Muscle of leg (tissue), 11 donors: ENCODE data around the gene ODAPH. TPM values are rescaled to one million over a fixed set of nuclear protein-coding genes. Genes with fewer than 3 reads are reported as not detected.
"Not testable (repeated sequence)": the region's sequence is repeated elsewhere in the genome, so short reads cannot be mapped to it uniquely, and the experiment has no call there.

ENCODE experiments used
- DNase-seq: peaks from one replicate; pipeline ENCODE4 v3.0.0; 2013
- H3K27ac ChIP-seq: one replicate; pipeline ENCODE4 v1.5.1; 2013; ENCODE audit warnings: mild to moderate bottlenecking, low read length, control low read depth
- H3K27me3 ChIP-seq: one replicate; pipeline ENCODE4 v1.6.1; 2013; ENCODE audit warnings: low read length; ENCODE audit not compliant: control insufficient read depth, insufficient read depth
- H3K36me3 ChIP-seq: one replicate; pipeline ENCODE4 v1.6.1; 2013; ENCODE audit warnings: low read length; ENCODE audit not compliant: control insufficient read depth, insufficient read depth
- H3K4me1 ChIP-seq: one replicate; pipeline ENCODE4 v1.6.1; 2013; ENCODE audit warnings: low read length; ENCODE audit not compliant: control insufficient read depth, insufficient read depth
- H3K4me3 ChIP-seq: one replicate; pipeline ENCODE4 v1.5.1; 2013; ENCODE audit warnings: low read length, control low read depth
- H3K9me3 ChIP-seq: replicated peaks from 2 replicates; pipeline ENCODE4 v1.6.1; 2013; ENCODE audit warnings: low read depth, low read length; ENCODE audit not compliant: control insufficient read depth
- WGBS: methylation state at CpG from one replicate; pipeline ENCODE4 v1.1.5; 2013; ENCODE audit warnings: missing lambda C conversion rate; ENCODE audit not compliant: insufficient coverage; 5-methylcytosine and 5-hydroxymethylcytosine counted together
- polyA plus RNA-seq, 8 donors: library from polyadenylated mRNA; unstranded; fragments of 120-200 nt; gene quantifications; one replicate each; pipeline versions ENCODE4 v1.2.1 to v1.2.3, GENCODE V29; 2013; ENCODE audit warnings: inconsistent platforms in 1 of 8, low replicate concordance in 1 of 8; ENCODE audit not compliant: insufficient read length in 8 of 8, insufficient read depth in 1 of 8
- total RNA-seq: library from RNA; stranded (reverse); fragments of 120-200 nt; gene quantifications from one replicate; pipeline ENCODE4 v1.2.4, GENCODE V29; 2013

Gene ODAPH
- total and polyA plus RNA-seq, 9 donors = 0.18 to 0.22 TPM; not detected in 7

DNA sequence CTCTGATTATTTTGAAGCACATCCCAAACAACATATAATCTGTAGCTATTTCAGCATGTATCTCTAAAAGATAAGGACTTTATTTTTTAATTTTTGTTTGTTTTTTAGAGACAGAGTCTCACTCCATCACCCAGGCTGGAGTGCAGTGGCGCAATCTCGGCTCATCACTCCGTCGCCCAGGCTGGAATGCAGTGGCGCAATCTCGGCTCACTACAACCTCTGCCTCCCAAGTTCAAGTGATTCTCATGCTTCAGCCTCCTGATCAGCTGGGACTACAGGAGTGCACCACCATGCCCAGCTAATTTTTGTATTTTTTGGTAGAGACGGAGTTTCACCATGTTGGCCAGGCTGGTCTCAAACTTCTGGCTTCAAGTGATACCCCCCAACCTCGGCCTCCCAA is 11.6 kb upstream of the ODAPH start:
- H3K4me3 ChIP-seq, H3K27ac ChIP-seq, H3K27me3 ChIP-seq, H3K9me3 ChIP-seq, H3K4me1 ChIP-seq, DNase-seq: not testable (repeated sequence)
- WGBS = 93% methylated on average over 5 of the region's 8 CpGs
- H3K36me3 ChIP-seq = peaks cover 13% of the 10 kb centered on the region

DNA sequence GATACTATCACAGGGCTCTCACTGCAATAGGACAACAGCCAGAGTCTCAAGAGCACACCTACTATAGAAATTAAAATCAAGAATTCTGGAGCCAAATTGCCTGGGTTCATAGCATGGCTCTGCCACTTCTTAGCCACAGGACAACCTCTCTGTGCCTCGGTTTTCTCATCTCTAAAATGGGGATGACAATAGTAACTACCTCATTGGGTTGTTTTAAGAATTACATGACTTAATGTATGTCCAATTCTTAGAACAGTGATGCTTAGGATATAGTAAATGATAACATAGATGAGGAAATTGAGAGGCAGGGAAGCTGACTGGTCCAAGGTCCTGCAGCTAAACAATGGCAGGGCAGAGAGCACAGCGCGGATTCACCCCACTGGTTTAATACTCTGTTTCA is 11.0 kb upstream of the ODAPH start:
- H3K9me3 ChIP-seq = no peaks in the 10 kb centered on the region
- H3K27ac ChIP-seq = no peak overlapping the region
- WGBS = 100% methylated on average over 2 of the region's 3 CpGs
- H3K4me1 ChIP-seq = no peaks in the 10 kb centered on the region
- DNase-seq = no peak
- no peak overlapping the region for H3K4me3 ChIP-seq
- H3K36me3 ChIP-seq = peaks cover 13% of the 10 kb centered on the region
- no peaks in the 10 kb centered on the region for H3K27me3 ChIP-seq

DNA sequence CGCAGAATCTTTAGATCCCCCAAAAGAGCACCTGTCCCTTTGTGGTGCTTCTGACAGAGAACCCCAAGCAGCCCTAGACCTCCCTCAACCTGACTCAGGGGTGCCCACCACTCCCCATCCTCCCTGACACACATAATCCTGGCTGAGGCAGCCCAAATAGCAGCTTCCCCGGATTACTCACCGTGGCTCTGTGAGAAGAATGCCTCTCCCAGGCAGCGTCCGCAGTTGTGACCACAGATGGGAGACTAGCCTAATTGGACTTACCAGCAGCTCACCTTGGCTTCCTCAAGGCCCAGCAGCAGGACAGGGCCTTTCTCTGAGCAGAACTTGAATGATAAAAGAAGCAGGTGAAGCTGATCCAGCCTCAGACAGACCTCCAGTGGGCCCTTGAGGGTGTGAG is 10.3 kb upstream of the ODAPH start:
- Histone ChIP-seq H3K9me3 (no peaks in the 10 kb centered on the region), H3K27ac (no peak overlapping the region), H3K4me1 (no peaks in the 10 kb centered on the region), H3K4me3 (no peak overlapping the region), H3K36me3 (peaks cover 13% of the 10 kb centered on the region), H3K27me3 (no peaks in the 10 kb centered on the region)
- no peak for DNase-seq
- 93% methylated on average over 5 of the region's 5 CpGs for WGBS

DNA sequence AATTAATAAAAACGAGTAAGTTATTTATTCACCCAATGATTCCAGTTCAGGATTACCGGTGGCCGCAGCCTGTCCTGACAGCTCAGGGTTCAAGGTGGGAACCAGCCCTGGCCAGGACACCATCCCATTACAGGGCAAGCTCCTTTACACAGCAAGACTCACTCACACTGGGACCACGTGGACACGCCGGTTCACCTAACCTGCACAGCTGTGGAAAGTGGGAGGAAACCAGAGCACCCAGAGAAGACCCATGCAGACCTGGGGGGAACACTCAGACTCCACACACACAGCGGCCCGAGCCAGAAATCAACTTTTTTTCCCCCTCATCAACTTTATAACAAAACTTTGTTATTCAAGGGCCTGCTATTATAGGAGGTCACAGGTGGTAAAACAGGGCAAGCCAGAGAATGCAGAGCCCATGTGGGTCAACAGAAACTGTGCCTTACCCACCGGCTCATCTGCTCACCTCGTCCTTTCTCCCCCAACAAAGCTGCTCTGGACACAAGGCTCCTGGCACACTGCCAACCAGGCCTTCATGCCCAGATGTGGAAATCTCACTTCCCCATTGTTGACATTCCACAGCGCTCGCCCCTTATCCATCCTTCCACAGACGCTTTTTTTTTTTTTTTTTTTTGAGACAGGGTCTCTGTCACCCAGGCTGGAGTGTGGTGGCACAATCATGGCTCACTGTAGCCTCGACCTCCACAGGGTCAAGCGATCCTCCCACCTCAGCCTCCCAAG is 8.0 kb upstream of the ODAPH start:
- peak; percentile 49 for DNase-seq
- Histone ChIP-seq H3K4me3 (no peak overlapping the region), H3K9me3 (no peaks in the 10 kb centered on the region), H3K36me3 (peaks cover 13% of the 10 kb centered on the region), H3K27ac (no peak overlapping the region), H3K27me3 (no peaks in the 10 kb centered on the region), H3K4me1 (no peaks in the 10 kb centered on the region)
- WGBS = 60% methylated on average over 10 of the region's 15 CpGs

DNA sequence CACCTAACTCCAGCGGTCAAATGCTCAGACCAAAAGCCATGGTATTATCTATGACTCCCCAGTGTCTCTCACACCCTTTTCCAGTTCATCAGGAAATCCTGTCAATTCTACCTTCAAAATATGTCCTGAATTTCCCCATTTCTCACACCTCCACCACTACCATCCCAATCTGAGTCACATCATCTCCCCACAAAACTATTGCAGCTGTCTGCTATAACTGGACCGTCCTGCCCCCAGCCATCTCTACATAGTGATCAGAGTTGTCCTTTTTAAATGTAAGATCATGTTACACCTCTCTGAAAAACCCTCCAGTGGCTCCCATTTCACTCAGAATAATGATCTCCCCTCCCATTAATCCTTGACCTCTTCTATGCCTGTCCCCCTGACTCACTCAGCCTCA is 6.8 kb upstream of the ODAPH start:
- no peaks in the 10 kb centered on the region for H3K4me1 ChIP-seq
- H3K36me3 ChIP-seq = peaks cover 9% of the 10 kb centered on the region
- H3K9me3 ChIP-seq = no peaks in the 10 kb centered on the region
- no peaks in the 10 kb centered on the region for H3K27me3 ChIP-seq
- no peak for DNase-seq
- WGBS = 62% methylated on average over 2 of the region's 2 CpGs
- H3K27ac ChIP-seq = no peak overlapping the region
- no peak overlapping the region for H3K4me3 ChIP-seq

DNA sequence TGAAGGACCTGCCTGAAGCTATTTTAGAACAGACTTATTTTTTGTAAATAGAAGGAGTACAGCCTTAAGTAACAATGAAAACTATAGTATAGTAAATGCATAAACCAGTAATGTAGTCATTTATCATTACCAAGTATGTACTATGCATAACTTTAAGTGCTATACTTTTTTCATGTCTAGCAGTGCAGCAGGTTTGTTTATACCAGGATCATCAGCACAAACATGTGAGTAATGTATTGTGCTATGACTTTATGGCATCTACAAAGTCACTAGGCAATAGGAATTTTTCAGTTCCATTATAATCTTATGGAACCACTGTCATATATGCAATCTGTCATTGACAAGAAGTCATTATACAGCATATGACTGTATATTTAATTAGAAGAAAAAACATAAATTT is 3.4 kb upstream of the ODAPH start:
- Histone ChIP-seq H3K36me3 (no peaks in the 10 kb centered on the region), H3K9me3 (no peaks in the 10 kb centered on the region), H3K4me1 (no peaks in the 10 kb centered on the region), H3K27ac (no peak overlapping the region), H3K4me3 (no peak overlapping the region), H3K27me3 (no peaks in the 10 kb centered on the region)
- DNase-seq = no peak

DNA sequence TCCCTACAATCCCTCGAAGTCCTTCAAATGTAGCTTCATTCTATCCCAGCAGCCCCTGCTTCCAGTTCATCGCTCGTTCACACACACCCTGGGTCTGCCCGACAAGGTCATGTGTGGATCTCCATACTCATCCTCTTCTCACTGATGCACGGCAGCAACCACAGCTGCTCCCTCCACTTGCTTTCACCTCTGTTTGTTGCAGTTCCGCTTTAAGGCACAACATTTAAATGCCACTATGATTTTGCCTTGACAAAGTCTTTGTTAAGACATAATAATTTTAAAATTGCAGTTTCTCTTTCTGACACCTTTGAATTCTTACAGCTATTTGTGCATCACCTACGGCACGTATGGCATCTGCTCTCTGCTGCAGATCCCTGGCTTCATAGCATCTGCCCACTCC is 1.8 kb downstream of the ODAPH start:
- H3K9me3 ChIP-seq = no peaks in the 10 kb centered on the region
- H3K27me3 ChIP-seq = no peaks in the 10 kb centered on the region
- 70% methylated on average over 7 of the region's 8 CpGs for WGBS
- H3K4me1 ChIP-seq = no peaks in the 10 kb centered on the region
- no peaks in the 10 kb centered on the region for H3K36me3 ChIP-seq
- no peak for DNase-seq
- no peak overlapping the region for H3K4me3 ChIP-seq
- H3K27ac ChIP-seq = no peak overlapping the region

DNA sequence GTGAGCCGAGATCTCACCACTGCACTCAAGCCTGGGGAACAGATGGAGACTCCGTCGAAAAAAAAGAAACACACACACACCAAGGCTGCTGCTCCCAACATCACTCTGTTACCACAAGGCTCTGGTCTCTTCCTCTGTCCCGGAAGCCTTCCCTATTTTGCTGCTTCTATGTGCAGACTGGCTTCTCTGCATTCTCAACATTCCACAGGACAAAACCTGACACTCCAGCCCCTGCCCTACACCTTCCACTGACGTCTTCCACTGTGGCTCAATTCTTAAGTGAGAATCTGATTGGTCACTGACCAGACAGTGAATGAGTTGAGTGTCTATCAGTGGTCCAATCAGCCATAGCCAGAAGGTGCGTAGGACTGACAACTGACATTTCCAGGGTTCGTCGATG is 5.9 kb downstream of the ODAPH start:
- Histone ChIP-seq H3K27ac (no peak overlapping the region), H3K27me3 (no peaks in the 10 kb centered on the region), H3K4me1 (no peaks in the 10 kb centered on the region), H3K36me3 (no peaks in the 10 kb centered on the region), H3K9me3 (no peaks in the 10 kb centered on the region), H3K4me3 (no peak overlapping the region)
- WGBS = 73% methylated on average over 4 of the region's 8 CpGs
- DNase-seq = no peak

DNA sequence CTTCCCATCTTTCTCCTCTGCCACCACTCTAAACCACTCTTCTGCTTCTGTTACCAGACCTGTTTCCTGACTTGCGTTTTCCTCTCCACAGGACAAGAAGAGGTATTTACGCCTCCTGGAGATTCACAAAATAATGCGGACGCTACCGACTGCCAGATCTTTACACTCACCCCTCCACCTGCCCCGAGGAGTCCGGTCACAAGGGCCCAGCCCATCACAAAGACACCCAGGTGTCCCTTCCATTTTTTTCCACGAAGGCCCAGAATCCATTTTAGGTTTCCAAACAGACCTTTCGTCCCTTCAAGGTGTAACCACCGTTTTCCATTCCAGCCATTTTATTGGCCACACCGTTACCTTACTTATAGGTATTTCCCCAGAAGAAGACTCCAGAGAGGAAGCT is 8.2 kb downstream of the ODAPH start:
- no peaks in the 10 kb centered on the region for H3K36me3 ChIP-seq
- H3K9me3 ChIP-seq = no peaks in the 10 kb centered on the region
- WGBS = 72% methylated on average over 8 of the region's 11 CpGs
- no peak for DNase-seq
- H3K27ac ChIP-seq = no peak overlapping the region
- H3K4me1 ChIP-seq = no peaks in the 10 kb centered on the region
- no peak overlapping the region for H3K4me3 ChIP-seq
- H3K27me3 ChIP-seq = no peaks in the 10 kb centered on the region

DNA sequence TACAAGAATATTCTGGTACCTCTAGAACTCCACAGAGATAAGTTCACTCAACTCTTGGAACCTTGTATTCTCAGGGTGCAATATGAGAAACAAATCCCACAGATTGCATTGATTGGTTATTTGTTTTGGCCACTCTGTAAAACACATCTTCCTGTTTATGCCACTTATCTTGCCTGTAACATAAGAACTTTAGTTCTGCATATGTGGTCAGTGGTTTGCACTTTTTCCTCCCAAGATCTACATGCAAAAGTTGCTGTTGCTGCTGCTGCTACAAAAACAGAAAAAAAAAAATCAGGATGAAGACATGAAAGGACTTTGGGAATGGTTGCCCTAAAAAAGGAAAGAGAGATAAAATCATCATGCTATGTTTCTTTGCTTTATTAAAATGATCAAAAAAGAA is 9.6 kb downstream of the ODAPH start:
- H3K9me3 ChIP-seq = no peaks in the 10 kb centered on the region
- H3K4me1 ChIP-seq = no peaks in the 10 kb centered on the region
- H3K36me3 ChIP-seq = no peaks in the 10 kb centered on the region
- no peak overlapping the region for H3K4me3 ChIP-seq
- H3K27ac ChIP-seq = no peak overlapping the region
- DNase-seq = no peak
- no peaks in the 10 kb centered on the region for H3K27me3 ChIP-seq

DNA sequence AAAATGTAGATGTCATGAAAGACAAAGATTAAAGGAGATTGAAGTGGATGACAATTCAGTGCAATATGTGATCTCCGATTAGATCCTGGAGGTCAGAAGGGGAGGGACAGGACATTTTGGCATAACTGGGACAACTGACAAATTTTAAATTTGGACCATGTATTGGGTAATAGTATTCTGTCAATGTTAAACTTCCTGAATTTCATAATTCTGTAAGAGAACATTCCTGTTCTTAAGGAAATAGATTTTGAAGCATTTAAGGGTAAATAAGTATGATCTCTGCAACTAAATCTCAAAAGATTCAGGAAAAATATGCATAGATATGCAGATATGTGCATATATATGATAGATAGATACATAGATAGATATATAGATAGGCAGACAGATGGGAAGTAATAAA is 11.0 kb downstream of the ODAPH start:
- 86% methylated on average over 1 of the region's 1 CpG for WGBS
- Histone ChIP-seq H3K4me1 (no peaks in the 10 kb centered on the region), H3K4me3 (no peak overlapping the region), H3K27me3 (no peaks in the 10 kb centered on the region), H3K36me3 (no peaks in the 10 kb centered on the region), H3K9me3 (no peaks in the 10 kb centered on the region), H3K27ac (no peak overlapping the region)
- no peak for DNase-seq
